Epithelial cell of esophagus (primary cell): Measurements from ENCODE around the gene MGAT4D.

Experiments used
- DNase-seq: peaks from one replicate; pipeline ENCODE4 v3.0.0; 2010; ENCODE audit warnings: low read depth
- H3K4me3 ChIP-seq: 2 replicates; pipeline ENCODE4 v1.5.1; 2011; ENCODE audit warnings: mild to moderate bottlenecking, low read length, control low read depth
- CTCF ChIP-seq: IDR thresholded peaks from 2 replicates; pipeline ENCODE4 v1.5.1; 2011; ENCODE audit warnings: low read depth, mild to moderate bottlenecking, low read length, control low read depth, inconsistent platforms; ENCODE audit not compliant: insufficient read depth; ENCODE audit errors: missing control alignments

Gene MGAT4D

GRCh38 chr4:140504261-140504660 lies 6.2 kb upstream of the MGAT4D start:
- TF ChIP-seq CTCF: no peak
- no peak for DNase-seq
- H3K4me3 ChIP-seq: no peak overlapping the region

- H3K4me3 ChIP-seq: no peak overlapping the region
- no peak for TF ChIP-seq CTCF
- no peak for DNase-seq
Observed at GRCh38 chr4:140499391-140499790, 1.3 kb upstream of the MGAT4D start.

- no peak for TF ChIP-seq CTCF
- H3K4me3 ChIP-seq: no peak overlapping the region
- no peak for DNase-seq
Observed at GRCh38 chr4:140497405-140497746, 717 bp downstream of the MGAT4D start.

- TF ChIP-seq CTCF: no peak
- H3K4me3 ChIP-seq: no peak overlapping the region
- DNase-seq: no peak
Observed at GRCh38 chr4:140485939-140486338, 12.2 kb downstream of the MGAT4D start.

GRCh38 chr4:140483445-140483844 lies 14.6 kb downstream of the MGAT4D start:
- no peak overlapping the region for H3K4me3 ChIP-seq
- TF ChIP-seq CTCF: no peak
- DNase-seq: no peak

- DNase-seq: no peak
- no peak overlapping the region for H3K4me3 ChIP-seq
- no peak for TF ChIP-seq CTCF
Observed at GRCh38 chr4:140472156-140472555, 25.9 kb downstream of the MGAT4D start.

- TF ChIP-seq CTCF: no peak
- H3K4me3 ChIP-seq: no peak overlapping the region
- DNase-seq: no peak
Observed at GRCh38 chr4:140469791-140470733, 28.0 kb downstream of the MGAT4D start.
